GM19328 (cell line): Measurements from ENCODE around the gene LTBP1.

Experiments used
- ATAC-seq: cut with Tn5 transposase; IDR thresholded peaks from one replicate; pipeline ENCODE4 v1.9.1; 2021; ENCODE audit warnings: mild to moderate bottlenecking, moderate library complexity; ENCODE audit not compliant: unreplicated experiment

Gene LTBP1

GRCh38 chr2:33107690-33108482 is 161.1 kb downstream of the LTBP1 start:
- no peak for ATAC-seq

GRCh38 chr2:33108483-33109443 is 162.0 kb downstream of the LTBP1 start:
- ATAC-seq, result no peak

DNA sequence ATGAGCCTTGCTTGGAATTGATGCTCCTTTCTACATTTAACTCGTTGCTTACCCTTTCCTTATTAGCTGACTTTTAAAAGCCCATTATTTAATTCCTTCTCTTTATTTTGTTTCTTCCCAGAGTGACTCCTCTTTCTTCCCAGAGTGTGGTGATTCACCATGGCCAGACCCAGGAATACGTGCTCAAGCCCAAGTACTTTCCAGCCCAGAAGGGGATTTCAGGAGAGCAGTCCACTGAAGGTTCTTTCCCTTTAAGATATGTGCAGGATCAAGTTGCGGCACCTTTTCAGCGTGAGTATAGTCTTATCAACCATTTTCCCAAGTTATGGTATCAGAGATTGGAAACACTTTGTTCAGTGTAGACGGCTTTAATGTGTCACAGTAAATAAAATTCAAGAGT is 163.7 kb downstream of the LTBP1 start:
- no peak for ATAC-seq

DNA sequence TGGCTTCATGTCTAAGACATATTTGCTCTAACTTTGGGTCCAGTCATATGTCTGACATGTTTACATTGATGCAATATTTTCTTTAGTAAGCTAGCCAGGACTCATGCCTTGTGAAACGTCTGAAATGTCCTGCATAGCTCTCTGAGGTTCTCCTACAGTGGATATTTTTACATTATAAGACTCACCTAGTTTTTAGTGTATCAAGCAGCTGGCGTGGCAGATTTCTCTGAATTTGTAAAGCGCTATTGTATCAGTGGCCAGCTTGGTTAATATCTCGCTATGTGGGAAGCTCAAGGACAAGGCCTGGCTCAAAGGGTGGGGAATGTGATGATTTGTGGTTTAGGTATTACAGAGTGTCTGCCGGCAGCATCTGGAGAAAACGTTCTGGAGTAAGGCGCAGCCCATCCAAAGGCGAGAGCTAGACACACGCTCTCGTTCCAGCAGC is 164.3 kb downstream of the LTBP1 start:
- ATAC-seq, result no peak

GRCh38 chr2:33115196-33115595 is 168.4 kb downstream of the LTBP1 start:
- no peak for ATAC-seq

DNA sequence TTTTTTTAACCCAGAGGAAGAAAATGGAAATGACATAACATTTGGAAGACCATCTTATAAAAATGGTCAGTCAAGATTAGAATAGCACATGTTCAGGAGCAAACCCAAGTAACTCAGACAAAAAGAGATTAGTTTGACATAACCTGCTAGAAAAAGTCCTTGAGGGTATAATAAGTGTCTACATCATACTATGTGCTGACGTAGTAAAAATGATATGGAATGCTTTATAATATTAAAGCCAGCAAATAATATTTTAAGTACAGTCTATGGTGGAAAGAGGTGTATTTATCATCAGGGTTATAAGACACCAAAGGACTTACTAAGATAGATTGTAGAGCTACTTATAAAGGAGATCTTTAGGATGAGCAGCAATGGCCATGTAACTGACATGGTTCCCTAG is 169.0 kb downstream of the LTBP1 start:
- ATAC-seq, result no peak

DNA sequence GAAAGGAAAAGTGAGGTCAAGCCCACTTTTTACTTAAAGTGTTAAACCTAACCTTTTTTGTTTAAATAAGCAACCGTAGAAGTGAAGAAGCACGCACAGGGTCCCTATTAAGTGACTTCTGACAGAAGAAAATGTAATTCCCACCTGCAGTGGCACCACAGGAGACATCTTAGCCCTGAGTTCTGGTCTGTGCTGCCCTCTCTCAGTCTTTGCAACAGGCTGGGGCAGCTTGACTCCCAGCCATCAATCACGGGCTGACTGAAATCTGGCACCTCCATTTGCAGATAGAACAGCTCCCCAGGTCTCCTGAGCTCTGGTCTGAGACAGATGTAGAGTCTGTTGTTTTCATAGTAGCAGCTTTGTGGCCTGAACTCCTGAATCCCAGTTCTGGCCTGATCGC is 170.0 kb downstream of the LTBP1 start:
- no peak for ATAC-seq

DNA sequence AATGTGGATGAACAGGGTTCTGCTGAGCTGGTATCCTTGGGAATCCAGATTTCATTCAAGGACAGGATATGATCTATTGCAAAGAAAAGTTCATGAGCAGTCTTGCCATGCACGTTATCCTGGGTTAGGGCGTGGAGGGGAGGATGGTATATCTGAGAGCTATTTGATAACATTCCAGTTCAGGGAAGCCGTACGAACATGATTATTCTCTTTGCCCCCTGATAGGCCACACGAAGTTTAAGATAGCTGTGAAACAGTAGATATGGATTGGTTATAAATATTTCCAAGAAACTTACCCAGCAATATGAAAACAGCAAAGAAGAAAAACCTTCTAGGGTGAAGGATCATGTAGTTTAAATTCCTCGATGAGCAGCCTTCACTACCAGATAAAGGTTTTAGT is 171.9 kb downstream of the LTBP1 start:
- no peak for ATAC-seq

DNA sequence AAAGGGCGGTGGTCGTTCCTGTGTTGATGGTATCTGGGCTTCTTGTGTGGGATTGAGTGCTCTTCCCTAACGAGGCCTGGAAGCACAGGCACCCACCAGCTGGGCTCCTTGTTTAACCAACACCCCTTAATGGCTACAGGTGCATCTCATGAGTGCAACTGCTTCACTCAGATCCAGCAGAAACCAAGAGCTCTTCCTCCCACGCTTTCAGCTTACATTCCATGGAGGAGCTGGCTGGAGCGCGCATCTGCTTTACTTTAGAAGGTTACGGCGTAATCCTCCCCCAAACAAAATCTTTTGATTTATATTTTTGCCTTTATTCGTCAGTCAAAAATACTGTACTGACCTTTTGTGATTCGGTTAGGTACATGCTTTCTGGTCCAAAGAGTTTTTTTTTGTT is 174.7 kb downstream of the LTBP1 start:
- ATAC-seq, result no peak

DNA sequence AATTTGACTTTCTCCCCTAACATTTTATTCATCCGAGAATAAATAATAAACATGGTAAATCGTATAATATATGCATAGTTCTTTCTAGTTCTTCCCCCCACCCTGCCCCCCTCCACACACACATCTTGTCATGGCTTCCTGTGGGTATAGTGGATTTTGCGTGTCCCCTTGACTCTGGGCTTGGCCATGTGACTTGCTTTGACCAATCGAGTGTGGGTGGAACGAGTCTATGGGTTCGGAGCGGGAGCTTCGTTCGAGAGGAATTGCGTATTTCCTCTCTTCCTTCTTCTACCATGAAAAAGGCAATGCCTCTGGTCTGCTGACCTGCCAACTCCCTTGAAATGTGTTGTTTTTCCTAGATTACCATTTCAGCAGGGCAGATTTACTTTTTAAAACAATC is 175.2 kb downstream of the LTBP1 start:
- no peak for ATAC-seq

- no peak for ATAC-seq
These were observed 176.0 kb downstream of the LTBP1 start for GRCh38 chr2:33122726-33123125.

DNA sequence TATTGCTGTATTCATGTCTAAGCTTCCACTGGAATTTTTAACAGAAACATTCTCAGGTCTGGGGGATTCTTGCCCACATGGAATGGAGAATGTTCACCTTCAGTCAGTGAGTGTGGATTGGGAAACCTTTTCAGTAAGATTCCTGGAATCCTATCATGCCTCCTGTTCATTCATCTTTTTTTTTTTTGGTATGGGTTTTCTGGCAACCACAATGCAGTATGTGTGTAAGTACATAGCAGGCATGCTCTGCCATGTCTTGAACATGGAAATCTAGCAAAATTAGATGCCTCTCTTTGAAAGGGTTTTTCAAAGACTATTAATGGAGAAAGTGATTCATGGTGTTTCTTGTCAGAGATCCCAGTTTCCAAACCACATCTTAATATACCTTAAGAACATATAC is 176.5 kb downstream of the LTBP1 start:
- ATAC-seq, result no peak

- no peak for ATAC-seq
These were observed 179.8 kb downstream of the LTBP1 start for GRCh38 chr2:33126552-33126951.

DNA sequence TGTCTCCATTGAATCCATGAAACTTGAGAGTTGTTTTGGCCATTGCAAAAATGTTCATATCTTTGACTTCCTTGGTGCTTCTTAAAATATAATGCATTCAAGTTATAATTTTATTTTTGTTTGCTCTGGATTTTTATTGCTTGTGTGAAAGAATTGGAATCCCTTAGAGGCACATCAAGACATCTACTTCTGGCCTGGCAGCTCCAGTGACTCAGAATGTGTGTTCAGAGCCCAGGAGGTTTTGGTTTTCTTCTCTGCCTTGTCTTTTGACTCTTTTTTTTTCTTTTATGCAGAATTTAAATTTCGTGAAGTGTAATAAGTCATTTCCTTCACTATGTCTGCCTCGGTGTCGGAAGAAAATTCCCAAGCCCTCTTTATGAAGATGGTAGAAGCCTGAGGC is 180.2 kb downstream of the LTBP1 start:
- ATAC-seq, result no peak

DNA sequence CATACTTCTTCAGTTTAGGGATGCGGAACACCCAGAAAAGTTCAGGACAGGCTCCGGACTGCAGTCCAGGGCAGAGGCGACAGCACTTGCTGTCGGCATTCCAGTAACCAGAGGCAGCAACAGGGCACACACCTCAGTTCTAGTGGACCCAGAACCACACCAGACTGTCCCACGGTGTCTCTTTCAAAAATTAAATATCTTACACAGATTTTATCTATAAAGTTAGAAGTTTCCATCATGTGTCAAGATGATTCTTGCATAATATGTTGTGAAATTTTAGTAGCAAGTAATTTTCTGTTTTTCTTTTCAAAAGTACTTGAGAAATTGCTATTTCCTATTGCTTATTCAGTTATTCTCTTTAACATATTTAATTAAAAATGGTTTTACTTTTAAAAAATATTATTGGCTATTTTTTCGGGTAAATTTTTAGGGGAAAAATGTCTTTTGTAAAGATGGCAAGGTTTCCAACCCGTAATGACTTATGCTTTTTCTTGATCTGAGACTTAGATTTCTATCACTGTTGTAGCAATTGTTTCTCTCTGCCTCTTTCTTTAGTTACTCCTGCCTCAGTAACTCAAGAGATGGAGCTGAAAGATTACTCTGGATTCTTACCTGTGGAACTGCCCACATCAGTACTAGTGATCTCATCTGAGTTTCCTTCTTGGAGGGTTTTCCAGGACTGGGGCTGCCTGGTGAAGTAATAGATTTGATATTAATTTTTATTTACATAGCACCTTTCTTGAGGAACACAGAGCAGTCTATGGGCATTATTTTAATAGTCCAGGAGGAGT is 182.7 kb downstream of the LTBP1 start:
- ATAC-seq, result no peak

- no peak for ATAC-seq
These were observed 183.3 kb downstream of the LTBP1 start for GRCh38 chr2:33130054-33130447.

GRCh38 chr2:33130544-33130943 is 183.8 kb downstream of the LTBP1 start:
- no peak for ATAC-seq

- no peak for ATAC-seq
These were observed 184.4 kb downstream of the LTBP1 start for GRCh38 chr2:33131111-33131510.

DNA sequence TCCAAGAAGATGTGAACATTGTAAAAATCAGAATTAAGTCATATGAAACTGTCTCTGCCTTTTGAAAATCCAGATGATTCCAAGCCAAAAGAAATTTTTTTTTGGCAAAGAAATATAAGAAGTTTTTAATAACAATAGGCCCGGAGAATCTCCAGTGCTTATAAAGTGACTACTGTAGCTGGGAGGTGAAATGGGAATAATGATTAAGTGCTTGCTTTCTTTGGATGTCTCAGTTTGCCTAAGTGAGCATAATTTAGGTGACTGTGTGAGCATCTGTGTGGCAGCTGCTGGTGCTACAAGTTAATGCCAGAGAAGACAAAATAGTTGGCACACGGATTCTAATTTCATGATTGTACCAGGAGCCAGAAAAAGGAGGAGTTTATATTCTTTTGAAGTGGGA is 185.0 kb downstream of the LTBP1 start:
- ATAC-seq, result no peak

DNA sequence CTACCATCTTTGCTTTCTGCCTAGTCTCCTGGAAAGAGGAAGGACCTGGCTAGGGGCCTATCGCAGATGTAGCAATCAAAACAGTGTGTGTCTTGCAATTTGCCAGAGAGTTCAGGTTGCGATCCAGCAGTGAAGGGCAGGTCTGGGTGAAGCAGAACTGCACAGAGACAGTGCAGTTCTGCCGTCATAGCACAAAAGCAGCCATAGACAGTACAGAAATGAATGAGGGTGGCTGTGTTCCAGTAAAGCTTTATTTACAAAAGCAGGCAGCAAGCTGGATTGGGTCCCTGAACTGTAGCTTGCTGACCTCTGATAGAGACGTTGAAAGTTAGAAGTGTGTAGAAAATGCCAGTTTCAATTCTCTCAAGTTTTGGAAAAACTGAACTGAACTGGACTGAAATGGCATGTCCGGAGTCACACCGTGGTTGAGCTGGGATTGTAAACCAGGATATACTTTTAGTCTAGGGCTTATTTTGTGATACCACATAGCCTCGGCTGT is 186.8 kb downstream of the LTBP1 start:
- ATAC-seq, result no peak
